GM21619 (cell line): ENCODE data around the gene AGAP1.

ENCODE experiments used
- ATAC-seq: cut with Tn5 transposase; IDR thresholded peaks from one replicate; pipeline ENCODE4 v1.9.1; 2021; ENCODE audit not compliant: unreplicated experiment

Gene AGAP1

GRCh38 chr2:236161082-236161462 lies 667.2 kb downstream of the AGAP1 start:
- ATAC-seq, result no peak

- ATAC-seq, result no peak
Observed at GRCh38 chr2:236161531-236161930, 667.7 kb downstream of the AGAP1 start.

- ATAC-seq, result no peak
Observed at GRCh38 chr2:236162031-236162845, 668.4 kb downstream of the AGAP1 start.

GRCh38 chr2:236162882-236163470 lies 669.1 kb downstream of the AGAP1 start:
- ATAC-seq, result no peak

GRCh38 chr2:236163471-236164200 lies 669.8 kb downstream of the AGAP1 start:
- ATAC-seq, result no peak

- ATAC-seq, result no peak
Observed at GRCh38 chr2:236164201-236164924, 670.5 kb downstream of the AGAP1 start.

- no peak for ATAC-seq
Observed at GRCh38 chr2:236164925-236165841, 671.3 kb downstream of the AGAP1 start.

- ATAC-seq, result no peak
Observed at GRCh38 chr2:236165842-236166795, 672.3 kb downstream of the AGAP1 start.

- ATAC-seq, result no peak
Observed at GRCh38 chr2:236166796-236167296, 673.0 kb downstream of the AGAP1 start.

- no peak for ATAC-seq
Observed at GRCh38 chr2:236167297-236168109, 673.7 kb downstream of the AGAP1 start.

GRCh38 chr2:236168110-236169080 lies 674.6 kb downstream of the AGAP1 start, which contains the start of gene GBX2:
GBX2 (minus strand) TSS chr2:236168386; CDS start chr2:236167971, 415 bp downstream.
- no peak for ATAC-seq

- no peak for ATAC-seq
Observed at GRCh38 chr2:236169151-236169721, 675.4 kb downstream of the AGAP1 start.

GRCh38 chr2:236169741-236170589 lies 676.1 kb downstream of the AGAP1 start:
- no peak for ATAC-seq

GRCh38 chr2:236170590-236171165 lies 676.8 kb downstream of the AGAP1 start:
- ATAC-seq, result no peak

GRCh38 chr2:236171181-236171679 lies 677.4 kb downstream of the AGAP1 start:
- no peak for ATAC-seq
